Globus pallidus (tissue), 1 donor: ENCODE data around the gene WASHC3.

Source experiments
- DNase-seq: peaks from one replicate; pipeline ENCODE4 v3.0.0-alpha.2; 2015; ENCODE audit warnings: low spot score

WASHC3 gene

DNA sequence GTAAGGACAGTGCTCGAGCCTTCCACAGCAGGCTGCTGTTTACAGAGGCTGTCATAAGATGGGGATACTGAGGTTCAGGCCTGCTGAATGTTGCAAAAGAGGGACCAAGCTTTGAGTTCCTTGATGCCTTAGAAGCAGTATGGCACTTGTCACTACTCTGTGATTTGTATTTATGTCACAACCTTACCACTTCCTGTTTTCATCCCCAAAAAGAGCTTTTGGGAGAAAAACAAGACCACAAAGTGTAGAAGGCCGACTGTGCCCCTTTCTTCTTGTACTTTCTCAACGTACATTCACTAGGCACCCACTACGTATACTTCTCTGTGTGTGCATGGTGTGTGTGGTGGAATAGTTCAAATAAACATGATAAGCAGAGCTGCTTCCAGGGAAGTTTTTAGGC is 94.3 kb downstream of the WASHC3 start:
- DNase-seq = no peak

DNA sequence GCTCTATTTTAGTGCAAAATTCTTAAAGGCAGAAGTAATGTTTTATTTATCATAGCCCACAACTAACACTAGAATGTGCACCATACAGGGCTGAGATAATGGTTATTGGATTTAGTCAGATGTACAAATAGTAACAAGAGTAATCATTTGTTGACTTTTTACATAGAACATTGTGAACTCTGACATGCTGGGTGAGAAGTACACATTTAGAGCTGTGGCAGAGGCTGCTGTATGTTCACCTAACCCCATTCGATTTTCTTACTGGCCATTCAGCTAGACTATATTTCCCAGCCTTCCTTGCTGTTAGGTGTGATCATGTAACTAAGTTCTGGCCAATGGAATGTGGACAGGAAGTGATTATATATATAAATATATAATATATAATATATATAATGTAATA is 95.3 kb downstream of the WASHC3 start:
- no peak for DNase-seq

DNA sequence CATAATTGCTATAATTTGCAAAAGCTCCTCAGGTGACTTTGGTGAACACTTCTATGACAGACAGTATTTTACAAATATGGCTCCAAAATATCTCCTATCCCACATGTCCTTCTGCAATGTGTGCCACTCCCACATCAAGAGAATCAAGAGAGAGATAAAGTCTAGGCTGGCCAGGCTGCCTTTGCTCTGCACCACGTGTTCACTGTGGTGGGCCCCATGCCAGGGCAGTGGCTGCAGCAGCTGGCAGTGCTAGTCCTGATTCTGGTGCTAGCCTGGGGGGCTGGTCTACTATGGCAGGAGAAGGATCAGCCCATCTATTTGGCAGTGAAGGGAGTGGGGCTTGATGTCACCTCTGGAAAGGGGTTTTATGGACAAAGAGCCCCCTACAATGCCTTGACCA is 98.1 kb downstream of the WASHC3 start:
- DNase-seq = peak; percentile 6
